PC-9 (cell line): ENCODE measurements around the gene PABPN1L. TPM values are rescaled to one million over a fixed set of nuclear protein-coding genes. Genes with fewer than 3 reads are reported as not detected.

Experiments
- BruUV-seq: library from RNA; stranded (reverse); fragments of 400-500 nt; replicated peaks from 2 replicates; lab custom pipeline; 2021; lab: Mats Ljungman, UMichigan
- CTCF ChIA-PET: fragments of 300-600 bp; sonication (Branson Sonifier 250); formaldehyde crosslinking; loops from one replicate; lab custom pipeline; 2022; ENCODE audit warnings: antibody characterized with exemption; lab: Charles Lee
- POLR2A ChIA-PET: fragments of 300-600 bp; sonication (Branson Sonifier 250); formaldehyde crosslinking; loops from one replicate; lab custom pipeline; 2022; ENCODE audit warnings: antibody characterized with exemption; ENCODE audit not compliant: unreplicated experiment; lab: Charles Lee
- DNase-seq, 2 experiments: peaks; one replicate each; pipeline versions ENCODE4 v3.0.0 to v3.0.0-alpha.2; 2015 to 2022; ENCODE audit warnings: mixed read lengths in 1 of 2
- H2AFZ ChIP-seq: fragments of 200-600 bp; sonication (generic); 2 replicates; pipeline ENCODE4 v1.8.1; 2017; ENCODE audit warnings: antibody characterized with exemption
- H3F3A ChIP-seq: fragments of 200-600 bp; sonication (generic); 2 replicates; pipeline ENCODE4 v1.8.1; 2017; ENCODE audit warnings: antibody characterized with exemption, mild to moderate bottlenecking, low read depth; ENCODE audit not compliant: insufficient read depth
- H3K27ac ChIP-seq: fragments of 200-600 bp; sonication (generic); 2 replicates; pipeline ENCODE4 v1.6.1; 2016; ENCODE audit warnings: mixed run types
- H3K27me3 ChIP-seq: fragments of 200-600 bp; sonication (generic); 2 replicates; pipeline ENCODE4 v1.6.1; 2016; ENCODE audit warnings: low read depth, mixed run types; ENCODE audit not compliant: insufficient read depth
- H3K36me3 ChIP-seq: fragments of 200-600 bp; sonication (generic); 2 replicates; pipeline ENCODE4 v1.6.1; 2016; ENCODE audit warnings: low read depth, mixed run types
- H3K4me1 ChIP-seq: fragments of 200-600 bp; sonication (generic); replicated peaks from 2 replicates; pipeline ENCODE4 v1.6.1; 2016; ENCODE audit warnings: mixed run types; ENCODE audit not compliant: insufficient read depth
- H3K4me2 ChIP-seq: fragments of 200-600 bp; sonication (generic); 2 replicates; pipeline ENCODE4 v1.6.1; 2017; ENCODE audit warnings: mixed run types
- H3K4me3 ChIP-seq: fragments of 200-600 bp; sonication (generic); 2 replicates; pipeline ENCODE4 v1.6.1; 2016; ENCODE audit warnings: mixed run types
- H3K79me2 ChIP-seq: fragments of 200-600 bp; sonication (generic); 2 replicates; pipeline ENCODE4 v1.6.1; 2017; ENCODE audit warnings: low read depth, mixed run types
- H3K9me2 ChIP-seq: fragments of 200-600 bp; sonication (generic); 2 replicates; pipeline ENCODE4 v1.8.1; 2017; ENCODE audit warnings: mild to moderate bottlenecking; ENCODE audit not compliant: insufficient read depth
- H3K9me3 ChIP-seq: fragments of 200-600 bp; sonication (generic); 2 replicates; pipeline ENCODE4 v1.8.1; 2016; ENCODE audit warnings: low read depth; ENCODE audit not compliant: insufficient read depth
- H4K20me1 ChIP-seq: fragments of 200-600 bp; sonication (generic); 2 replicates; pipeline ENCODE4 v1.8.1; 2017; ENCODE audit not compliant: insufficient read depth
- CTCF ChIP-seq: fragments of 200-600 bp; sonication (generic); conservative IDR thresholded peaks from 2 replicates; pipeline ENCODE4 v1.6.1; 2017; ENCODE audit warnings: mixed run types, antibody characterized with exemption, mild to moderate bottlenecking, moderate library complexity
- EZH2 ChIP-seq: fragments of 200-600 bp; sonication (generic); IDR thresholded peaks from 2 replicates; pipeline ENCODE4 v1.8.0; 2017; ENCODE audit warnings: antibody characterized with exemption, low read depth
- intact Hi-C: fragments of 100-400 bp; cut with micrococcal nuclease; formaldehyde crosslinking; loops from one replicate; pipeline ENCODE4 v1.10.0; 2022; ENCODE audit not compliant: unreplicated experiment
- total RNA-seq: library from RNA; stranded (reverse); gene quantifications from 2 replicates; pipeline ENCODE4 v1.2.3, GENCODE V29; 2021

The PABPN1L gene
- total RNA-seq, 1 experiment from 2014 or later: not detected

- no peaks in the 10 kb centered on the region for H3K9me3 ChIP-seq
- no peak overlapping the region for H3K4me2 ChIP-seq
- peak in 1 of 2 experiments; percentile 63 for DNase-seq
- no peaks in the 10 kb centered on the region for H3K4me1 ChIP-seq
- H4K20me1 ChIP-seq: no peaks in the 10 kb centered on the region
- H2AFZ ChIP-seq: no peak overlapping the region
- BruUV-seq: no TSS peak
- no peak overlapping the region for H3K4me3 ChIP-seq
- peaks cover 25% of the 10 kb centered on the region for H3F3A ChIP-seq
- no peaks in the 10 kb centered on the region for H3K27me3 ChIP-seq
- H3K9me2 ChIP-seq: no peaks in the 10 kb centered on the region
- no peak overlapping the region for H3K27ac ChIP-seq
- H3K36me3 ChIP-seq: no peaks in the 10 kb centered on the region
- ChIA-PET CTCF (no interaction called here), POLR2A (no interaction called here)
- TF ChIP-seq EZH2 (no peak), CTCF (peak; percentile 85)
- intact Hi-C loops: loop anchor here (1.0 kb wide), 1 partner anchor 400 kb away; no protein-coding TSS in a partner anchor
- H3K79me2 ChIP-seq: peaks cover 6% of the 10 kb centered on the region
These were observed 50.4 kb downstream of the PABPN1L start for GRCh38 chr16:88815901-88816589.

- ChIA-PET CTCF (interaction anchor here (0.6 kb wide), 1 partner anchor 377 kb away, joined by 6 read pairs; no protein-coding TSS in a partner anchor), POLR2A (interaction anchor here (0.6 kb wide), 1 partner anchor 12 kb away, joined by 3 read pairs; no protein-coding TSS in a partner anchor)
- Histone ChIP-seq H3K9me3 (no peaks in the 10 kb centered on the region), H3K36me3 (no peaks in the 10 kb centered on the region), H2AFZ (no peak overlapping the region), H4K20me1 (peaks cover 7% of the 10 kb centered on the region), H3K27ac (no peak overlapping the region), H3K4me3 (no peak overlapping the region), H3F3A (peaks cover 31% of the 10 kb centered on the region), H3K4me1 (peaks cover 5% of the 10 kb centered on the region; the same call in 1 of the 2 replicates), H3K4me2 (no peak overlapping the region), H3K9me2 (no peaks in the 10 kb centered on the region), H3K79me2 (peaks cover 15% of the 10 kb centered on the region), H3K27me3 (no peaks in the 10 kb centered on the region)
- intact Hi-C loops: no loop called here
- TF ChIP-seq CTCF (no peak), EZH2 (no peak)
- no peak for DNase-seq
- no TSS peak for BruUV-seq
These were observed 51.2 kb downstream of the PABPN1L start for GRCh38 chr16:88815227-88815626.

- intact Hi-C loops: loop anchor here (5.0 kb wide), 1 partner anchor 127 kb away; the partner anchor contains the start of gene SNAI3
- no peak for DNase-seq
- H3K27ac ChIP-seq: no peak overlapping the region
- H3F3A ChIP-seq: peaks cover 42% of the 10 kb centered on the region
- H3K4me2 ChIP-seq: no peak overlapping the region
- peaks cover 8% of the 10 kb centered on the region; the same call in 1 of the 2 replicates for H3K36me3 ChIP-seq
- H4K20me1 ChIP-seq: peaks cover 18% of the 10 kb centered on the region
- H3K4me1 ChIP-seq: peaks cover 16% of the 10 kb centered on the region; the same call in 1 of the 2 replicates
- CTCF ChIA-PET: no interaction called here
- BruUV-seq: no TSS peak
- TF ChIP-seq EZH2 (no peak), CTCF (no peak)
- H3K4me3 ChIP-seq: no peak overlapping the region
- no peaks in the 10 kb centered on the region for H3K9me3 ChIP-seq
- H2AFZ ChIP-seq: no peak overlapping the region
- H3K79me2 ChIP-seq: peaks cover 25% of the 10 kb centered on the region
- no peaks in the 10 kb centered on the region for H3K9me2 ChIP-seq
- POLR2A ChIA-PET: no interaction called here
- no peaks in the 10 kb centered on the region for H3K27me3 ChIP-seq
These were observed 52.3 kb downstream of the PABPN1L start for GRCh38 chr16:88814144-88814502.

Other genes with a start within 250 kb of the PABPN1L start
- not detected in 2 replicates for gene IL17C, start 228.1 kb downstream of the PABPN1L start, total RNA-seq
- 6.3 and 8.0 TPM in 2 replicates for gene CYBA, start 215.6 kb downstream of the PABPN1L start, total RNA-seq
- gene MVD, start 203.6 kb downstream of the PABPN1L start, total RNA-seq: 146 and 168 TPM in 2 replicates
- gene SNAI3, start 180.2 kb downstream of the PABPN1L start, total RNA-seq: 1.3 and 2.0 TPM in 2 replicates
- gene RNF166, start 160.3 kb downstream of the PABPN1L start, total RNA-seq: 25.6 and 29.4 TPM in 2 replicates
- gene CTU2, start 160.2 kb downstream of the PABPN1L start, total RNA-seq: 20.0 and 38.0 TPM in 2 replicates
- gene PIEZO1, start 81.4 kb downstream of the PABPN1L start, total RNA-seq: 391 and 426 TPM in 2 replicates
- 73.2 and 95.4 TPM in 2 replicates for gene CDT1, start 62.9 kb downstream of the PABPN1L start, total RNA-seq
- 213 and 226 TPM in 2 replicates for gene APRT, start 54.7 kb downstream of the PABPN1L start, total RNA-seq
- gene GALNS, start 9.7 kb downstream of the PABPN1L start, total RNA-seq: 62.3 and 75.7 TPM in 2 replicates
- 82.6 and 101 TPM in 2 replicates for gene TRAPPC2L, start 9.5 kb downstream of the PABPN1L start, total RNA-seq
- gene CBFA2T3, start 110.5 kb upstream of the PABPN1L start, total RNA-seq: 0.88 and 1.0 TPM in 2 replicates
- gene ACSF3, start 227.2 kb upstream of the PABPN1L start, total RNA-seq: 34.0 and 42.3 TPM in 2 replicates